Activated CD8-positive, alpha-beta T cell treated with anti-CD3 and anti-CD28 coated beads for 36 hours (primary cell): ENCODE data around the gene PHKA2. TPM values are rescaled to one million over a fixed set of nuclear protein-coding genes. Genes with fewer than 3 reads are reported as not detected.

Source experiments
- ATAC-seq: fragments of 200-7000 bp; cut with Tn5 transposase; one replicate; pipeline ENCODE4 v1.10.0; 2021; ENCODE audit warnings: mild to moderate bottlenecking, moderate library complexity
- CTCF ChIA-PET: fragments of 350-600 bp; sonication (Branson Sonifier 250); formaldehyde crosslinking; loops from one replicate; lab custom pipeline; 2021; ENCODE audit warnings: antibody characterized with exemption; lab: Charles Lee
- POLR2A ChIA-PET: fragments of 350-600 bp; sonication (Branson Sonifier 250); formaldehyde crosslinking; loops from one replicate; lab custom pipeline; 2021; ENCODE audit warnings: antibody characterized with exemption; lab: Charles Lee
- DNase-seq: peaks from one replicate; pipeline ENCODE4 v3.0.0-alpha.2; 2020
- H3K27ac Mint-ChIP-seq: one replicate; pipeline ENCODE4 v1.8.0; 2021; ENCODE audit warnings: mild to moderate bottlenecking, mixed read lengths
- H3K27me3 Mint-ChIP-seq: one replicate; pipeline ENCODE4 v1.8.0; 2021; ENCODE audit warnings: mixed read lengths
- H3K36me3 Mint-ChIP-seq: one replicate; pipeline ENCODE4 v1.8.0; 2021; ENCODE audit warnings: low read depth, mixed read lengths
- H3K4me1 Mint-ChIP-seq: one replicate; pipeline ENCODE4 v1.8.0; 2021; ENCODE audit warnings: low read depth, mixed read lengths
- H3K4me3 Mint-ChIP-seq: one replicate; pipeline ENCODE4 v1.8.0; 2021; ENCODE audit warnings: mild to moderate bottlenecking, moderate library complexity, mixed read lengths
- H3K9me3 Mint-ChIP-seq: one replicate; pipeline ENCODE4 v1.8.0; 2021; ENCODE audit warnings: mixed read lengths
- CTCF ChIP-seq: fragments of 200-600 bp; IDR thresholded peaks from one replicate; pipeline ENCODE4 v1.8.0; 2022; ENCODE audit warnings: antibody characterized with exemption, mild to moderate bottlenecking
- intact Hi-C: fragments of 100-400 bp; cut with micrococcal nuclease; formaldehyde crosslinking; loops from one replicate; pipeline ENCODE4 v1.10.0; 2022
- total RNA-seq, 2 experiments: library from RNA; stranded (reverse); gene quantifications; one replicate each; pipeline ENCODE4 v1.2.3, GENCODE V29; 2021

PHKA2 gene
- total RNA-seq, 2 experiments from 2014 or later, result 23.3 to 26.1 TPM

GRCh38 chrX:18929775-18930174 is 54.1 kb downstream of the PHKA2 start:
- ChIA-PET CTCF (no interaction called here), POLR2A (no interaction called here)
- Mint-ChIP-seq H3K27me3 (no peaks in the 10 kb centered on the region), H3K4me3 (no peak overlapping the region), H3K36me3 (peaks cover 3% of the 10 kb centered on the region), H3K9me3 (no peaks in the 10 kb centered on the region), H3K27ac (no peak overlapping the region), H3K4me1 (no peaks in the 10 kb centered on the region)
- no peak for TF ChIP-seq CTCF
- intact Hi-C loops, result loop anchor here (5.0 kb wide), 1 partner anchor 403 kb away; no protein-coding TSS in a partner anchor
- ATAC-seq (no peak), DNase-seq (no peak)

DNA sequence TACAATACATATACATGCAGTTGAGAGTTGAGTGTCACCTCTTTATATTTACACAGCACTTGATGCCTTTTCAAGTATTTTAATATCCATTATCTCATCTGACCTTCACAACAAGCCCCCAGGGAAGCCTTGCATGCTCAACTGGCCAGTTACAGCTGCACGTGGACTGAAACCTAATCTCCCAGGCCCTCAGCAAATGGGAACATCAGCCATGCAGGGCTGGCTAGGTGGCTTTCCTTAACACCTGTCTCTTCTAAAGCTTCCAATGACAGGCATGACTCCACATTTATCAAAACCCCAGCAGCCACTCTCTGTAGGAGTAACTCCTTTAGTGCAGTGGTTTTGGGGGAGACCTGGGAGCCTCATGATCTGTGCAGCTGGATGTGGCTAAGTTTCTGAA is 56.4 kb downstream of the PHKA2 start:
- peaks cover 3% of the 10 kb centered on the region for H3K36me3 Mint-ChIP-seq
- no peak overlapping the region for H3K4me3 Mint-ChIP-seq
- no peak for ATAC-seq

GRCh38 chrX:18924507-18925088 is 59.3 kb downstream of the PHKA2 start:
- CTCF ChIA-PET, result interaction anchor here (1.6 kb wide), 1 partner anchor 409 kb away, joined by 4 read pairs; no protein-coding TSS in a partner anchor
- Mint-ChIP-seq H3K27me3 (no peaks in the 10 kb centered on the region), H3K4me1 (no peaks in the 10 kb centered on the region), H3K4me3 (no peak overlapping the region), H3K36me3 (peaks cover 8% of the 10 kb centered on the region), H3K9me3 (no peaks in the 10 kb centered on the region), H3K27ac (no peak overlapping the region)
- POLR2A ChIA-PET, result no interaction called here
- DNase-seq, result no peak
- no peak for ATAC-seq
- TF ChIP-seq CTCF, result no peak
- intact Hi-C loops, result no loop called here

More for the DNA sequence above, 56.4 kb downstream of the PHKA2 start:
- no peaks in the 10 kb centered on the region for H3K4me1 Mint-ChIP-seq
- ChIA-PET POLR2A (no interaction called here), CTCF (interaction anchor here (1.6 kb wide), 1 partner anchor 502 kb away, joined by 3 read pairs; the partner anchor contains the start of gene CDKL5)
- no peaks in the 10 kb centered on the region for H3K27me3 Mint-ChIP-seq
- H3K27ac Mint-ChIP-seq, result no peak overlapping the region
- TF ChIP-seq CTCF, result no peak
- intact Hi-C loops, result no loop called here
- H3K9me3 Mint-ChIP-seq, result no peaks in the 10 kb centered on the region
- DNase-seq, result no peak

GRCh38 chrX:18920566-18920965 is 63.3 kb downstream of the PHKA2 start:
- DNase-seq (no peak), ATAC-seq (no peak)
- Mint-ChIP-seq H3K36me3 (peaks cover 30% of the 10 kb centered on the region), H3K9me3 (no peaks in the 10 kb centered on the region), H3K27ac (no peak overlapping the region), H3K4me1 (no peaks in the 10 kb centered on the region), H3K4me3 (no peak overlapping the region), H3K27me3 (no peaks in the 10 kb centered on the region)
- intact Hi-C loops, result no loop called here
- POLR2A ChIA-PET, result no interaction called here
- TF ChIP-seq CTCF, result no peak
- CTCF ChIA-PET, result no interaction called here

- ATAC-seq (no peak), DNase-seq (no peak)
- H3K4me3 Mint-ChIP-seq, result no peak overlapping the region
- H3K27ac Mint-ChIP-seq, result no peak overlapping the region
- intact Hi-C loops, result no loop called here
- no peaks in the 10 kb centered on the region for H3K4me1 Mint-ChIP-seq
- no peaks in the 10 kb centered on the region for H3K9me3 Mint-ChIP-seq
- peaks cover 31% of the 10 kb centered on the region for H3K36me3 Mint-ChIP-seq
- no peak for TF ChIP-seq CTCF
- no peaks in the 10 kb centered on the region for H3K27me3 Mint-ChIP-seq
- ChIA-PET POLR2A (no interaction called here), CTCF (no interaction called here)
Measured at GRCh38 chrX:18920079-18920478, 63.8 kb downstream of the PHKA2 start.
